Natural killer cell treated with Interleukin-12 subunit alpha and Interleukin-12 subunit beta and Interleukin-15 and Interleukin-18, amount 100 ng/mL, for 72 hours (primary cell): ENCODE measurements around the gene LRMDA. TPM values are rescaled to one million over a fixed set of nuclear protein-coding genes. Genes with fewer than 3 reads are reported as not detected.

Source experiments
- ATAC-seq, 2 donors: fragments of 150-1000 bp; cut with Tn5 transposase in 1 of 2; sonication (Bioruptor Pico), chemical (Tn5 transposase) in 1 of 2; 2 replicates each; pipeline ENCODE4 v1.10.0; 2021
- DNase-seq: peaks from one replicate; pipeline ENCODE4 v3.0.0; 2022; ENCODE audit warnings: low spot score
- H3K27ac Mint-ChIP-seq, 2 donors: 1 replicate in 1 of 2; 2 replicates in 1 of 2; pipeline ENCODE4 v1.8.0; 2022; ENCODE audit warnings: mixed read lengths in 2 of 2, mild to moderate bottlenecking in 1 of 2, moderate library complexity in 1 of 2
- H3K27me3 Mint-ChIP-seq, 2 donors: 1 replicate in 1 of 2; 2 replicates in 1 of 2; pipeline ENCODE4 v1.8.0; 2022; ENCODE audit warnings: mixed read lengths in 2 of 2
- H3K36me3 Mint-ChIP-seq: one replicate; pipeline ENCODE4 v1.8.0; 2022; ENCODE audit warnings: mixed read lengths
- H3K4me1 Mint-ChIP-seq, 2 donors: 1 replicate in 1 of 2; 2 replicates in 1 of 2; pipeline ENCODE4 v1.8.0; 2022; ENCODE audit warnings: low read depth in 2 of 2, mixed read lengths in 2 of 2, mild to moderate bottlenecking in 1 of 2
- H3K4me3 Mint-ChIP-seq: one replicate; pipeline ENCODE4 v1.8.0; 2022; ENCODE audit warnings: mixed read lengths
- H3K9me3 Mint-ChIP-seq: 2 replicates; pipeline ENCODE4 v1.8.0; 2022; ENCODE audit warnings: mixed read lengths
- total RNA-seq, 2 donors: library from RNA; stranded (reverse); gene quantifications; one replicate each; pipeline ENCODE4 v1.2.3, GENCODE V29; 2022

Gene LRMDA
- total RNA-seq, 2 donors from 2014 or later, result 0.92 to 1.8 TPM

GRCh38 chr10:76091926-76092325, 660.5 kb downstream of the LRMDA start:
- H3K27ac Mint-ChIP-seq, result no peak overlapping the region
- H3K36me3 Mint-ChIP-seq, result no peaks in the 10 kb centered on the region
- H3K9me3 Mint-ChIP-seq, result no peaks in the 10 kb centered on the region
- DNase-seq (no peak), ATAC-seq (no peak)
- peaks cover 0 to 7% of the 10 kb centered on the region in 2 donors for H3K27me3 Mint-ChIP-seq
- no peak overlapping the region for H3K4me3 Mint-ChIP-seq
- H3K4me1 Mint-ChIP-seq, result no peaks in the 10 kb centered on the region

DNA sequence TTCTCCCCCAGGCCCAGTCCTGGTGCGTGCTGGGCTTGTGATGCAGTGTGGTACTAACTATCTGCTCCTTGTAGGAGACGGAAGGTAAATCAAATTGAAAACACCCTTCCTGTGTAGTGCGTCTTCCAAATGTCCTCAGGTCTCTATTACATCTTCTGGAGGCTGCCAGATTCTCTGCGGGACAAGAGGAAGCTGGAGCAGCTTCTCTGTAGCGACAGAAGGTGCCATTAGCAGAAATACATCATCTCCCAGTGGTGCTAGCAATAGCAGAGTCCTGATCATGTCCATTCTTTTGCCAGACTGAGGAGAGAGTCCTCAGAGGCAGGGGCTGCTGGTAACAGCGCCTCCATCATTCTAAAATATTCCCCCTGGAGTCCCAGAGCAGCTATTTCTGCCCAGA, 675.2 kb downstream of the LRMDA start:
- Mint-ChIP-seq H3K27ac (no peak overlapping the region), H3K27me3 (peaks cover 0 to 8% of the 10 kb centered on the region in 2 donors), H3K9me3 (peaks cover 4% of the 10 kb centered on the region), H3K4me3 (no peak overlapping the region), H3K4me1 (no peaks in the 10 kb centered on the region), H3K36me3 (no peaks in the 10 kb centered on the region)
- DNase-seq (no peak), ATAC-seq (no peak)

DNA sequence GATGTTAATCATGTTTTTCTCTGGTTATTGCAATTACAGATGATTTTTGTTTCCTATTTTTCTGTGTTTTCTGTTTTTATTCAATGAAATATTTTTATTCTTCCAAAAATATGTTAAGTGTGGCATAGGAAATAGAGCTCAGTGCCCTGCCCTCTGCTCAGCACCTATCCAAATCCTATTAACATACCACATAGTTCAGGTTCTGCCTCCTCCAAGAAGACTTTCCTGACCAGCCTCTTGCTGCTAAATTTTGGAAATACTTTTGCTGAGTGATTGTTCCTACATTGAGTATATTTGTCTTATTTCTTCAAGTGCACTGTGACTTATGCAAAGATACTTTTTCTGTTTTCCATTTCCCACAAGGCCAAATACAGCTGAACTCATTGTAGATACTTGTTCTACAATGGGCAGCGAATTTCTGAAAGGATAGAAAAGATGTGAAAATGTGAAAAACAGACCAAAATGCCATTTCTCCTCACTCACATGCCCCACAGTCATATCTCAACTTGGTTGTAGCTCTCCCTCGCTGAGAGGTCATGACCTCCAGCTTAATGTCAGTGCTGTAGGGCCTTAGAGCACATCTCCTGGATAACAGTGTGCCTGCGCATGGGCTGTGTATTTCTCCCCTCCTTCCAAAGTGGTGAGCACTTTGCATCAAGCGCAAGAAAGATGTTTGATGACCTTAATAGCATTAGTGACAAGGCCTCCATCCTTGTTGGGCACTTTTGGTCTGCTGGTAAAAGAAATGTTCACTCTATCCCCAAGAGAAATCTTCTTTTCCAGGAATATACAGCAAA, 677.3 kb downstream of the LRMDA start:
- no peaks in the 10 kb centered on the region for H3K4me1 Mint-ChIP-seq
- no peak overlapping the region for H3K4me3 Mint-ChIP-seq
- no peaks in the 10 kb centered on the region for H3K36me3 Mint-ChIP-seq
- ATAC-seq (no peak), DNase-seq (no peak)
- peaks cover 4% of the 10 kb centered on the region for H3K9me3 Mint-ChIP-seq
- H3K27ac Mint-ChIP-seq, result no peak overlapping the region
- H3K27me3 Mint-ChIP-seq, result peaks cover 0 to 8% of the 10 kb centered on the region in 2 donors

- H3K36me3 Mint-ChIP-seq, result no peaks in the 10 kb centered on the region
- peaks cover 3 to 8% of the 10 kb centered on the region in 2 donors for H3K27me3 Mint-ChIP-seq
- no peaks in the 10 kb centered on the region for H3K9me3 Mint-ChIP-seq
- no peak overlapping the region for H3K27ac Mint-ChIP-seq
- no peak for ATAC-seq
- no peaks in the 10 kb centered on the region for H3K4me1 Mint-ChIP-seq
- no peak overlapping the region for H3K4me3 Mint-ChIP-seq
- DNase-seq, result no peak
These were observed 680.0 kb downstream of the LRMDA start for GRCh38 chr10:76111404-76111803.

DNA sequence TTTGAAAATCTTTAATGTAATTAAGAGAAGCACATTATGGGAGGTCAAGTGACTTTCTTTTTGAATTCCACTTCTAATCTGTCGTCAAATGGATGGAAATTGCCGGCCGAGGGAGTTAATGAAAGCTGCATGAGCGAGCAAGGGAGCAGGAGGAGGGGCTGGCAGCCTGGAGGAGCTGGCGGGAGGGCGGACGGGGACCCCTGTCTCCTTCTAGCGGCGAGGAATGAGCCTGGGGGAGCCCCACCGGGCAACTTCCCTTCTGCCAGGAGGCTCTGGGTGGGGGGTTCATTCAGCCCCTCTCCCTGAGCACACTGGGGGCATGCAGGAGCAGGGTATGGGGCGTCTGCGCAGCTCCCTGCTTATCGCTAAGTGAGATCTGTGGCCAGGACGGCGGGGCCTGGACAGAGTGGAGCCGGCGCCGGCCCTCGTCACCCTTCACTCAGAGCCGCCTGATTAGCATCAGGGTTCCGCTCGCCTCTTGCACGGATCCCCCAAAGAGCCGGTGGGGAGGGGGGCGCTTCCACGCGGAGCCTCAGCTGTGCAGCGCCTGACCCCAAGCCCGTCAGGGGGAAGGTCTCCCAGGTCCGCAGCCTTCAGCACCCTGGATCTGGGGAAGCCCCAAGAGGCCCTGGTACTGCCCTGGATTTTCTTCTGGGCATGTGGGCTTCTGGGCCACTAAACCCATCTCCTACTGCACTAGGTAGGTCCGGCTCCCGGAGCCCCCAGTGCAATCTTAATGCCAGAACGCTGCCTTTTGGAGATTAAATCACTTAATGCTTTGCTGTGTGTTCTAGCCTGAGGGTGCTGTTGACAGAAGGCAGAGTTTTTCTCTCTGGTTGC, 680.8 kb downstream of the LRMDA start:
- no peaks in the 10 kb centered on the region for H3K36me3 Mint-ChIP-seq
- H3K9me3 Mint-ChIP-seq, result no peaks in the 10 kb centered on the region
- H3K27ac Mint-ChIP-seq, result no peak overlapping the region
- H3K27me3 Mint-ChIP-seq, result peaks cover 5 to 8% of the 10 kb centered on the region in 2 donors
- no peak for DNase-seq
- H3K4me1 Mint-ChIP-seq, result no peaks in the 10 kb centered on the region
- H3K4me3 Mint-ChIP-seq, result no peak overlapping the region
- no peak for ATAC-seq

GRCh38 chr10:76112826-76113150, 681.4 kb downstream of the LRMDA start:
- H3K27me3 Mint-ChIP-seq, result peaks cover 5 to 8% of the 10 kb centered on the region in 2 donors
- H3K9me3 Mint-ChIP-seq, result no peaks in the 10 kb centered on the region
- H3K4me3 Mint-ChIP-seq, result no peak overlapping the region
- no peaks in the 10 kb centered on the region for H3K36me3 Mint-ChIP-seq
- ATAC-seq (no peak), DNase-seq (no peak)
- H3K27ac Mint-ChIP-seq, result no peak overlapping the region
- H3K4me1 Mint-ChIP-seq, result no peaks in the 10 kb centered on the region

GRCh38 chr10:76113952-76114351, 682.5 kb downstream of the LRMDA start:
- Mint-ChIP-seq H3K27ac (no peak overlapping the region), H3K36me3 (no peaks in the 10 kb centered on the region), H3K27me3 (peaks cover 5 to 8% of the 10 kb centered on the region in 2 donors), H3K9me3 (no peaks in the 10 kb centered on the region), H3K4me1 (no peaks in the 10 kb centered on the region), H3K4me3 (no peak overlapping the region)
- DNase-seq (no peak), ATAC-seq (no peak)

DNA sequence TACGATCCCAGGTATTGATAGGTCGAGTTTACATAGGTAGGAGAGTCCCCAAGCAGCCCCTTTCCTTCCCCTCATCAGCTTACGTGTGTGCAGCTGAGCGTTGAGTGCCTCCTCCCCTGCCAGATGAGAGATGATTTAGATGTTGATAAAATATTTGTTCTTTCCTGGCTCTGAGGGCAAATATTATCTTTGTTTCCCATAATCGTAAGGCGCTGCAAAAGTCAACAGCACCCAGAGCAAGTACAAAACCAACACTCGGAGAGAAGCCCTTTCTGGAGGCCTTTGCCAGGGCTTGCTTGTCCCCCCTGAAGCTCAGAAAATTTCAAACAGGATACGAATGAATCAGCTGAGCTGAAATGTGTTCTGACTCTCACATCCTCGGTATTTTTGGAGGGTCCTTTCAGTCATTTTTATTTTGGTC, 683.2 kb downstream of the LRMDA start:
- Mint-ChIP-seq H3K27me3 (peaks cover 5 to 8% of the 10 kb centered on the region in 2 donors), H3K4me3 (no peak overlapping the region), H3K4me1 (no peaks in the 10 kb centered on the region), H3K36me3 (no peaks in the 10 kb centered on the region), H3K27ac (no peak overlapping the region), H3K9me3 (no peaks in the 10 kb centered on the region)
- DNase-seq (no peak), ATAC-seq (no peak)

DNA sequence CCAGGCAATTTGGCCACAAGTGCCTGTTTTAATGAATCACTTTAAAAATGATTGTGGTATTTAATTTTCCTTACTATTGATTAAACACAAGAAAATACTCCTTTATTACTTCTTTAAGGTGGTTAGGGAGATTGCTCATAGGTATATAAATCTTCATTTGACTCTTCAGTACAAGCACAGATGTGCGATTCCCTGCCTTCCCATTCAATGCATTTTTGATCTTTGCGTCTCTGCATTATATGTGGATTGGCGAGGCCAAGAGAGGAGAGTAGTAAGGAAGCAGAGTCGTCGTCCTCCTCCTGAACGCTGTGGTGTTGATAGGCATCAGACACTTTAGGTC, 683.7 kb downstream of the LRMDA start:
- ATAC-seq, result no peak
- Mint-ChIP-seq H3K4me3 (no peak overlapping the region), H3K36me3 (no peaks in the 10 kb centered on the region), H3K9me3 (no peaks in the 10 kb centered on the region), H3K27me3 (peaks cover 5 to 8% of the 10 kb centered on the region in 2 donors), H3K4me1 (no peaks in the 10 kb centered on the region), H3K27ac (no peak overlapping the region)
- DNase-seq, result no peak

DNA sequence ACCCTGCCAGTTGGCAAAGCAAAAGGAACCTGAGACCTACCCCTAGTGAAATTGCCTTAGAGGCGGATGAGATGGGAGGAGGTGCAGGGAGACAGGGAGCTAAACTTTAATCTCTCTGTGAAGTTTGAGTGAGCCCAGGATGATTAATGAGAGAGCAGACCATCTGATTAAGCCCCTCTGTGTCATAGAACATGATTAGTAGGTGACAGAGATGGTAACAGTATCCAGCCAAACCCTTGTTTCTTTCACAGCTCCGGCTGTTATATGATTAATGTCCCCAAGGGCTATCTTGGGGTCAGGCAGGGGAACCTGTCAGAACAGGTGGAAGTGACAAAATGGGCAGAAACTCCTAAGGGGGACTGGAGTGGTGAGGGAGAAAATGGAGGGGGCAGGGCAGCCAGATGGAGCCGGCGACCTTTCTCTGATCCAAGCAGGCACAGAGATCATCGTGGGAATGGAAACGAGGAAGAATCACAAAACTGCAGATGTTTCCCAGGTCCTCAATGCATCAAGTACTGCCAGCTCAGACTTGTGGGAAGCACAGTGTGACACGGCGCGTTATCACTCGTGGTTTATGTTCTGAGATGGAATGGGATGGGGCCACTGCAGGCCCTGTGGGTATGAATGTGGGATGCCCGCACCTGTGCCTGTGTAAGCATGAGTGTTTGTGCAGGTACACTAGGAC, 684.2 kb downstream of the LRMDA start:
- ATAC-seq (no peak), DNase-seq (no peak)
- H3K27me3 Mint-ChIP-seq, result peaks cover 7 to 8% of the 10 kb centered on the region in 2 donors
- H3K4me1 Mint-ChIP-seq, result no peaks in the 10 kb centered on the region
- H3K4me3 Mint-ChIP-seq, result no peak overlapping the region
- H3K27ac Mint-ChIP-seq, result no peak overlapping the region
- H3K9me3 Mint-ChIP-seq, result no peaks in the 10 kb centered on the region
- H3K36me3 Mint-ChIP-seq, result no peaks in the 10 kb centered on the region

DNA sequence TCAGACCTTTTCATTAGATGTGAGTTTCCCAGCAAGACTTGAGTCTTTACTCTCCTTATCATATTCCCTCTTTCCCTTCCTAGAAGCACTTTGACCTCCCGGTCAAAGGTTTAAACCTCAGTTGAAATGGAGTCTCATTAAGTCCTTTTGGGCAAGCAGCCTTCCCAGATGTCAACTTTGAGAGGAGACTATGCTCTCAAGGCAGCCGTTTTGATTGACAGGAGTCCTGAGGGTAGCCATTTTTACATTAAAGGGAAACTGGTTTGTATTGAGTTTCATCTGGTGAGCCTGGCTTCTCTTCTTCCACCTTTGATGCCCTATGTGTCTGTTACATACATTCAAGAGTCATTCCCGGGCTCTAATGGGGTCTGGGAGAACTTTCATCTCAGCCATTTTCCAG, 685.1 kb downstream of the LRMDA start:
- DNase-seq (no peak), ATAC-seq (no peak)
- H3K4me1 Mint-ChIP-seq, result no peaks in the 10 kb centered on the region
- H3K27me3 Mint-ChIP-seq, result peaks cover 0 to 9% of the 10 kb centered on the region in 2 donors
- no peak overlapping the region for H3K4me3 Mint-ChIP-seq
- H3K9me3 Mint-ChIP-seq, result no peaks in the 10 kb centered on the region
- no peaks in the 10 kb centered on the region for H3K36me3 Mint-ChIP-seq
- H3K27ac Mint-ChIP-seq, result no peak overlapping the region

- no peaks in the 10 kb centered on the region for H3K36me3 Mint-ChIP-seq
- no peaks in the 10 kb centered on the region for H3K9me3 Mint-ChIP-seq
- H3K27ac Mint-ChIP-seq, result no peak overlapping the region
- peaks cover 0 to 9% of the 10 kb centered on the region in 2 donors for H3K27me3 Mint-ChIP-seq
- no peaks in the 10 kb centered on the region for H3K4me1 Mint-ChIP-seq
- H3K4me3 Mint-ChIP-seq, result no peak overlapping the region
- DNase-seq (no peak), ATAC-seq (no peak)
These were observed 686.5 kb downstream of the LRMDA start for GRCh38 chr10:76117949-76118348.

DNA sequence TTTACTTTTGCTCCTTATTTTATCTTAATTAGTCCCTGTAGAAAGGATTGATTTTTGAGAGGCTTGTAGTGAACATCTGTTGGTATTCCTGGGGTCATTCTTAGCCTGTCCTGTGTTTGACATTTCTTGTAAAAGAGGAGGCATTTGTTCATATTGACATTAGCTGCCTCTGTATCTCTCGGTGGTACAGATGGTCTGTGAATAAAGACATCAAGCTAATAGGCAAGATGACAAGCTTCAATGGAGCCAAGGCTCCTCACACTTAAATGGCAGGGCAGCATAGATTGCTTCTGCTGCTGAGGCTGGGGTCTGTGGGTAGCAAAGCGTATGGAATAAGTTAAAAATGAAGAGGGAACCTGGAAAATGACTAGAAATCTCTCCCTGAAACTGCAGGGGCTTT, 687.6 kb downstream of the LRMDA start:
- Mint-ChIP-seq H3K9me3 (no peaks in the 10 kb centered on the region), H3K27ac (no peak overlapping the region), H3K4me1 (no peaks in the 10 kb centered on the region), H3K27me3 (peaks cover 0 to 9% of the 10 kb centered on the region in 2 donors), H3K36me3 (no peaks in the 10 kb centered on the region), H3K4me3 (no peak overlapping the region)
- no peak for DNase-seq
- no peak for ATAC-seq

GRCh38 chr10:76119515-76119914, 688.1 kb downstream of the LRMDA start:
- H3K9me3 Mint-ChIP-seq, result no peaks in the 10 kb centered on the region
- no peaks in the 10 kb centered on the region for H3K4me1 Mint-ChIP-seq
- no peak overlapping the region for H3K27ac Mint-ChIP-seq
- H3K4me3 Mint-ChIP-seq, result no peak overlapping the region
- no peaks in the 10 kb centered on the region for H3K36me3 Mint-ChIP-seq
- no peak for ATAC-seq
- no peak for DNase-seq
- H3K27me3 Mint-ChIP-seq, result peaks cover 0 to 9% of the 10 kb centered on the region in 2 donors
